H1 (cell line): ENCODE measurements around the gene BTN2A1. TPM values are rescaled to one million over a fixed set of nuclear protein-coding genes. Genes with fewer than 3 reads are reported as not detected.

ENCODE experiments used
- SP1 ChIP-seq: IDR thresholded peaks from 2 replicates; pipeline ENCODE4 v1.6.1; 2011; ENCODE audit warnings: low read depth, low read length
- polyA plus RNA-seq, 7 experiments: library from polyadenylated mRNA; depleted of rRNA in 3 of 7; stranded (reverse) in 5 of 7; unstranded in 2 of 7; fragments of >200 nt in 5 of 7; fragments of 200-250 nt in 2 of 7; gene quantifications; 1 replicate in 5 of 7; 2 replicates in 1 of 7; 4 replicates in 1 of 7; pipeline versions ENCODE4 v1.2.1 to v1.2.3, GENCODE V29; 2011 to 2013; ENCODE audit warnings: missing spikeins in 2 of 7, mixed read lengths in 2 of 7
- total RNA-seq: library from RNA; stranded (reverse); fragmentation: NEBNext Ultra II Directional; extraction: Animal tissue kit (Norgen Biotek cat#: 25700); gene quantifications from 2 replicates; pipeline ENCODE4 v1.2.1, GENCODE V29; 2021

BTN2A1 gene
- total and polyA plus RNA-seq, 2 of the 8 experiments (the other 6 are each of a cell fraction or from before 2014, with no cell fraction given), result 8.7 to 11.0 TPM

DNA sequence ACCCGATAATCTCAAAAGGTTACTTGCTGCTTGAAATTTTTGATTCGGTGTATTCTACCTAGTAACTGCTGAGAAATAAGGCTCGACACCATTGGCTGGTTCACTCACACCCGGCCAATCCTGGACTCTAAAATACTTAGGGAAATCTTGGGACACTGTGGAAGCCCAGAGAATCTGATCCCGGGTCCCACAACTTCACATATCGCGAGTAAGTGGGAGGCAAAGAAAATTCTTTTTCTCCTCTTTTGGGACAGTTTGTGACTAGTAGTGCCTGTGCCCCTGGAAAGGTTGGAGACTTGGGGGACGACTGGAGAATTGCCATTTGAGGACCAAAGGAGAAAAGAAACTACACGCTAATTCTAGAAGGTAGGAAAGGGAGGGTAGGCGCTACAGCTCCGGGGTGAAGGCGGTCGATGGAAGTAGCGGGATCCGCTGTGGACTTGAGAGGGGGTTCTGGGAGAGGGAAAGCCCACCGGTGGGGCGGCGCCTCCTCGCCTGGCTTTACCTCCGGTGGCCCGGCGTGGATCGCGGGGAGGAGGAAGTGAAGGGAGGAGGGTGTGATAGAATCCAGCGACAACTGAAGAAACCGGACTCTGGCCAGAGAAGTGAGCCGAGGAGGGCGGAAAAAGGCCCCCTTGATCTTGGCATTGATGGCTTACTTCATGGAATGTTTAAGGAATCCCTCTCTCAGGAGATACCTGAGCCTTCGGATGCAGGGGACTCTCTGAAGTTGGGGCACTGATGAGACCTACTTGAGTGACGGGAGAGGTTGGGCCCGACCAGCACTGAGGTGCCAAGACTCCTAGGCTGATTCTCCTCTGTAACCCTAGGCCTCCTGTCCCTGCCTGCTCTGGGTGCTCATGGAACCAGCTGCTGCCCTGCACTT is 36.3 kb upstream of the BTN2A1 start (continued):
- peak; percentile 80 for TF ChIP-seq SP1
- TF ChIP-seq, all 59 proteins: peak for 8
